ENCODE data around the gene NAT9.

Gene NAT9

GRCh38 chr17:74729866-74730265, 46.3 kb downstream of the NAT9 start:
- H3K9me3 ChIP-seq (ENCODE audit: control insufficient read depth, low read length) = no peaks in the 10 kb centered on the region
- no peaks in the 10 kb centered on the region for H3K4me1 ChIP-seq (ENCODE audit: control insufficient read depth, insufficient read depth, low read length)
- no peaks in the 10 kb centered on the region for H3K36me3 ChIP-seq (ENCODE audit: control insufficient read depth, insufficient read depth, low read length)
- no peak overlapping the region for H3K27ac ChIP-seq (ENCODE audit: insufficient read depth, low read depth, low read length, poor library complexity, severe bottlenecking)
- 92 to 94% methylated on average over 15 of the region's 15 CpGs for WGBS, 2 experiments
- H3K27me3 ChIP-seq (ENCODE audit: control insufficient read depth, insufficient read depth, low read length, poor library complexity, severe bottlenecking) = peaks cover 14% of the 10 kb centered on the region
- no peak overlapping the region for H3K4me3 ChIP-seq (ENCODE audit: insufficient read depth, low read depth, low read length)

GRCh38 chr17:74729368-74729767, 46.8 kb downstream of the NAT9 start:
- Histone ChIP-seq H3K4me3 (ENCODE audit: insufficient read depth, low read depth, low read length) (no peak overlapping the region), H3K27ac (ENCODE audit: insufficient read depth, low read depth, low read length, poor library complexity, severe bottlenecking) (no peak overlapping the region), H3K9me3 (ENCODE audit: control insufficient read depth, low read length) (no peaks in the 10 kb centered on the region), H3K4me1 (ENCODE audit: control insufficient read depth, insufficient read depth, low read length) (no peaks in the 10 kb centered on the region), H3K36me3 (ENCODE audit: control insufficient read depth, insufficient read depth, low read length) (no peaks in the 10 kb centered on the region), H3K27me3 (ENCODE audit: control insufficient read depth, insufficient read depth, low read length, poor library complexity, severe bottlenecking) (peaks cover 10% of the 10 kb centered on the region)
- WGBS, 2 experiments = 92% methylated on average over 5 of the region's 5 CpGs

- Histone ChIP-seq H3K27ac (ENCODE audit: insufficient read depth, low read depth, low read length, poor library complexity, severe bottlenecking) (no peak overlapping the region), H3K36me3 (ENCODE audit: control insufficient read depth, insufficient read depth, low read length) (no peaks in the 10 kb centered on the region), H3K27me3 (ENCODE audit: control insufficient read depth, insufficient read depth, low read length, poor library complexity, severe bottlenecking) (peaks cover 3% of the 10 kb centered on the region), H3K4me3 (ENCODE audit: insufficient read depth, low read depth, low read length) (no peak overlapping the region), H3K9me3 (ENCODE audit: control insufficient read depth, low read length) (no peaks in the 10 kb centered on the region), H3K4me1 (ENCODE audit: control insufficient read depth, insufficient read depth, low read length) (no peaks in the 10 kb centered on the region)
- 85 to 91% methylated on average over 3 of the region's 3 CpGs for WGBS, 2 experiments
These were observed 47.5 kb downstream of the NAT9 start for GRCh38 chr17:74728702-74729075.

- Histone ChIP-seq H3K27ac (ENCODE audit: insufficient read depth, low read depth, low read length, poor library complexity, severe bottlenecking) (no peak overlapping the region), H3K27me3 (ENCODE audit: control insufficient read depth, insufficient read depth, low read length, poor library complexity, severe bottlenecking) (no peaks in the 10 kb centered on the region), H3K4me3 (ENCODE audit: insufficient read depth, low read depth, low read length) (no peak overlapping the region), H3K9me3 (ENCODE audit: control insufficient read depth, low read length) (no peaks in the 10 kb centered on the region), H3K4me1 (ENCODE audit: control insufficient read depth, insufficient read depth, low read length) (no peaks in the 10 kb centered on the region), H3K36me3 (ENCODE audit: control insufficient read depth, insufficient read depth, low read length) (no peaks in the 10 kb centered on the region)
- 92 to 93% methylated on average over 3 of the region's 3 CpGs for WGBS, 2 experiments
These were observed 48.0 kb downstream of the NAT9 start for GRCh38 chr17:74728033-74728701.

- Histone ChIP-seq H3K9me3 (ENCODE audit: control insufficient read depth, low read length) (no peaks in the 10 kb centered on the region), H3K27ac (ENCODE audit: insufficient read depth, low read depth, low read length, poor library complexity, severe bottlenecking) (no peak overlapping the region), H3K4me1 (ENCODE audit: control insufficient read depth, insufficient read depth, low read length) (no peaks in the 10 kb centered on the region), H3K27me3 (ENCODE audit: control insufficient read depth, insufficient read depth, low read length, poor library complexity, severe bottlenecking) (no peaks in the 10 kb centered on the region), H3K4me3 (ENCODE audit: insufficient read depth, low read depth, low read length) (no peak overlapping the region), H3K36me3 (ENCODE audit: control insufficient read depth, insufficient read depth, low read length) (no peaks in the 10 kb centered on the region)
- WGBS, 2 experiments = 91 to 92% methylated on average over 3 of the region's 3 CpGs
These were observed 51.0 kb downstream of the NAT9 start for GRCh38 chr17:74725111-74725510.

- Histone ChIP-seq H3K27ac (ENCODE audit: insufficient read depth, low read depth, low read length, poor library complexity, severe bottlenecking) (no peak overlapping the region), H3K27me3 (ENCODE audit: control insufficient read depth, insufficient read depth, low read length, poor library complexity, severe bottlenecking) (peaks cover under 1% of the 10 kb centered on the region), H3K4me3 (ENCODE audit: insufficient read depth, low read depth, low read length) (no peak overlapping the region), H3K36me3 (ENCODE audit: control insufficient read depth, insufficient read depth, low read length) (no peaks in the 10 kb centered on the region), H3K9me3 (ENCODE audit: control insufficient read depth, low read length) (no peaks in the 10 kb centered on the region), H3K4me1 (ENCODE audit: control insufficient read depth, insufficient read depth, low read length) (no peaks in the 10 kb centered on the region)
- 89 to 91% methylated on average over 5 of the region's 5 CpGs for WGBS, 2 experiments
These were observed 52.3 kb downstream of the NAT9 start for GRCh38 chr17:74723891-74724290.

- H3K27me3 ChIP-seq (ENCODE audit: control insufficient read depth, insufficient read depth, low read length, poor library complexity, severe bottlenecking) = peaks cover 3% of the 10 kb centered on the region
- 96 to 97% methylated on average over 4 of the region's 4 CpGs for WGBS, 2 experiments
These were observed 53.4 kb downstream of the NAT9 start for GRCh38 chr17:74722782-74723181.

More at GRCh38 chr17:74722782-74723181, 53.4 kb downstream of the NAT9 start:
- H3K4me3 ChIP-seq (ENCODE audit: insufficient read depth, low read depth, low read length) = no peak overlapping the region
- H3K9me3 ChIP-seq (ENCODE audit: control insufficient read depth, low read length) = no peaks in the 10 kb centered on the region
- no peaks in the 10 kb centered on the region for H3K4me1 ChIP-seq (ENCODE audit: control insufficient read depth, insufficient read depth, low read length)
- H3K36me3 ChIP-seq (ENCODE audit: control insufficient read depth, insufficient read depth, low read length) = no peaks in the 10 kb centered on the region
- no peak overlapping the region for H3K27ac ChIP-seq (ENCODE audit: insufficient read depth, low read depth, low read length, poor library complexity, severe bottlenecking)
